ENCODE results near the gene DFFA.
"Not testable (repeated sequence)": the region's sequence is repeated elsewhere in the genome, so short reads cannot be mapped to it uniquely, and the experiment has no call there.

DFFA gene

GRCh38 chr1:10457462-10457861, 14.9 kb downstream of the DFFA start:
- not testable (repeated sequence) for DNase-seq

GRCh38 chr1:10456661-10457060, 15.7 kb downstream of the DFFA start:
- peak; percentile 75 for DNase-seq

- DNase-seq: no peak
Observed at GRCh38 chr1:10456048-10456447, 16.3 kb downstream of the DFFA start.

GRCh38 chr1:10451287-10451686, 21.0 kb downstream of the DFFA start:
- DNase-seq: no peak

- DNase-seq: no peak
Observed at GRCh38 chr1:10450836-10451235, 21.5 kb downstream of the DFFA start.

- no peak for DNase-seq
Observed at GRCh38 chr1:10450156-10450814, 22.0 kb downstream of the DFFA start.

GRCh38 chr1:10449751-10450150, 22.6 kb downstream of the DFFA start, which contains the start of gene CORT:
Gene CORT (plus strand): TSS chr1:10450031. CDS start chr1:10450224, 193 bp downstream.
- no peak for DNase-seq

GRCh38 chr1:10446790-10447422, 25.4 kb downstream of the DFFA start:
- no peak for DNase-seq

- no peak for DNase-seq
Observed at GRCh38 chr1:10444795-10445397, 27.4 kb downstream of the DFFA start.

GRCh38 chr1:10444248-10444647, 28.1 kb downstream of the DFFA start:
- no peak for DNase-seq

- DNase-seq: no peak
Observed at GRCh38 chr1:10440794-10441193, 31.5 kb downstream of the DFFA start.

- DNase-seq: no peak
Observed at GRCh38 chr1:10440305-10440704, 32.0 kb downstream of the DFFA start.

GRCh38 chr1:10438677-10439163, 33.6 kb downstream of the DFFA start:
- DNase-seq: no peak

GRCh38 chr1:10437052-10437451, 35.3 kb downstream of the DFFA start:
- no peak for DNase-seq

GRCh38 chr1:10434590-10434989, 37.7 kb downstream of the DFFA start:
- no peak for DNase-seq

- no peak for DNase-seq
Observed at GRCh38 chr1:10433790-10434189, 38.5 kb downstream of the DFFA start.

GRCh38 chr1:10432910-10433700, 39.2 kb downstream of the DFFA start:
- DNase-seq: no peak

- DNase-seq: no peak
Observed at GRCh38 chr1:10431070-10431730, 41.1 kb downstream of the DFFA start.

- peak; percentile 88 for DNase-seq
Observed at GRCh38 chr1:10430216-10431069, 41.9 kb downstream of the DFFA start, which contains the start of gene CENPS. Gene CENPS (plus strand): TSS chr1:10430433. CDS start chr1:10430518, 85 bp downstream.

GRCh38 chr1:10429868-10430215, 42.5 kb downstream of the DFFA start:
- DNase-seq: no peak

- no peak for DNase-seq
Observed at GRCh38 chr1:10428984-10429383, 43.3 kb downstream of the DFFA start.

- DNase-seq: not testable (repeated sequence)
Observed at GRCh38 chr1:10426535-10426848, 45.8 kb downstream of the DFFA start.

Data from NCI-H1105 (cell line).